Spleen (tissue), 11 donors: ENCODE data around the gene LRRC8B. TPM values are rescaled to one million over a fixed set of nuclear protein-coding genes. Genes with fewer than 3 reads are reported as not detected.

Experiments
- DNase-seq: peaks from one replicate; pipeline ENCODE4 v3.0.0-alpha.2; 2020
- H3K27ac ChIP-seq, 8 donors: fragments of 200-600 bp; sonication (generic) in 7 of 8; 1 replicate in 4 of 8; 2 replicates in 4 of 8; pipeline versions ENCODE4 v1.5.0 to v1.8.0; 2016 to 2021; ENCODE audit warnings: inconsistent platforms in 4 of 8, mild to moderate bottlenecking in 4 of 8, moderate library complexity in 1 of 8
- H3K27me3 ChIP-seq, 7 donors: fragments of 200-600 bp; sonication (generic) in 6 of 7; replicated peaks in 1 of 7; 1 replicate in 4 of 7; 2 replicates in 3 of 7; pipeline versions ENCODE4 v1.5.0 to v1.8.0; 2016 to 2021; ENCODE audit warnings: inconsistent platforms in 3 of 7, mild to moderate bottlenecking in 1 of 7
- H3K36me3 ChIP-seq, 6 donors: fragments of 200-600 bp; sonication (generic) in 5 of 6; 1 replicate in 4 of 6; 2 replicates in 2 of 6; pipeline versions ENCODE4 v1.5.0 to v1.8.0; 2016 to 2021; ENCODE audit warnings: inconsistent platforms in 2 of 6
- H3K4me1 ChIP-seq, 6 donors: fragments of 200-600 bp; sonication (generic) in 5 of 6; 1 replicate in 3 of 6; 2 replicates in 3 of 6; pipeline versions ENCODE4 v1.5.0 to v1.8.0; 2016 to 2021; ENCODE audit warnings: inconsistent platforms in 3 of 6
- H3K4me3 ChIP-seq, 8 donors: fragments of 200-600 bp; sonication (generic) in 7 of 8; 1 replicate in 4 of 8; 2 replicates in 4 of 8; pipeline versions ENCODE4 v1.5.0 to v1.8.0; 2016 to 2021; ENCODE audit warnings: inconsistent platforms in 4 of 8, mild to moderate bottlenecking in 4 of 8, moderate library complexity in 2 of 8
- H3K9me3 ChIP-seq, 8 donors: fragments of 200-600 bp; sonication (generic) in 7 of 8; 1 replicate in 4 of 8; 2 replicates in 4 of 8; pipeline versions ENCODE4 v1.5.0 to v1.8.0; 2016 to 2021; ENCODE audit warnings: inconsistent platforms in 4 of 8
- POLR2A ChIP-seq, 3 donors: fragments of 450-650 bp; IDR thresholded peaks; one replicate each; pipeline ENCODE4 v1.5.1; 2017; ENCODE audit warnings: antibody characterized with exemption in 3 of 3, mild to moderate bottlenecking in 1 of 3
- POLR2AphosphoS5 ChIP-seq, 3 donors: sonication (generic); formaldehyde crosslinking; IDR thresholded peaks; one replicate each; pipeline ENCODE4 v1.5.1; 2017; ENCODE audit warnings: antibody characterized with exemption in 3 of 3
- WGBS, 5 donors: extraction: QIAGEN DNeasy Blood & Tissue Kit in 3 of 5; methylation state at CpG; one replicate each; pipeline versions ENCODE4 v1.1.5 to v1.1.7; 2013 to 2018; 5-methylcytosine and 5-hydroxymethylcytosine counted together
- intact Hi-C: fragments of 100-400 bp; cut with DNase I; formaldehyde crosslinking; loops from one replicate; pipeline ENCODE4 v1.15.0; 2023; ENCODE audit warnings: low total_unique reads
- polyA plus RNA-seq, 3 donors: library from polyadenylated mRNA; stranded (reverse); fragments of 200-250 nt; gene quantifications; one replicate each; pipeline ENCODE4 v1.2.1, GENCODE V29; 2013
- total RNA-seq, 7 donors: library from RNA; depleted of rRNA in 3 of 7; stranded (reverse); fragments of >200 nt in 3 of 7; fragmentation: NEBNext Ultra II Directional in 4 of 7; extraction: Animal tissue kit (Norgen Biotek cat#: 25700) in 4 of 7; gene quantifications; one replicate each; pipeline versions ENCODE4 v1.1.0 to v1.2.1, GENCODE V29; 2016 to 2021
- TF ChIP-seq, protein P1 (sequence below), 11 experiments: fragments of 200-600 bp in 7 of 11; fragments of 450-650 bp in 4 of 11; sonication (generic) in 4 of 11; IDR thresholded peaks in 8 of 11; conservative IDR thresholded peaks in 3 of 11; 1 replicate in 7 of 11; 2 replicates in 4 of 11; pipeline versions ENCODE4 v1.4.0 to v1.8.0; 2016 to 2021; ENCODE audit warnings: antibody characterized with exemption in 11 of 11, inconsistent platforms in 4 of 11, mild to moderate bottlenecking in 1 of 11
- donor health status: healthy with polysubstance abuse.
- donor health status: DM: no; HTN: no; CAD: no; lungs with moderate emphysema.
- donor health status: DM: no; HTN: no; CAD: no.
- donor health status: Bipolar disorder and iron deficiency.
- donor health status: healthy.
- donor health status: DM: no; HTN: no; CAD: no.
- donor health status: DM: yes; HTN: yes; CAD: no.

The LRRC8B gene
- total and polyA plus RNA-seq, 10 donors, result 1.7 to 22.5 (median 13.1) TPM

DNA sequence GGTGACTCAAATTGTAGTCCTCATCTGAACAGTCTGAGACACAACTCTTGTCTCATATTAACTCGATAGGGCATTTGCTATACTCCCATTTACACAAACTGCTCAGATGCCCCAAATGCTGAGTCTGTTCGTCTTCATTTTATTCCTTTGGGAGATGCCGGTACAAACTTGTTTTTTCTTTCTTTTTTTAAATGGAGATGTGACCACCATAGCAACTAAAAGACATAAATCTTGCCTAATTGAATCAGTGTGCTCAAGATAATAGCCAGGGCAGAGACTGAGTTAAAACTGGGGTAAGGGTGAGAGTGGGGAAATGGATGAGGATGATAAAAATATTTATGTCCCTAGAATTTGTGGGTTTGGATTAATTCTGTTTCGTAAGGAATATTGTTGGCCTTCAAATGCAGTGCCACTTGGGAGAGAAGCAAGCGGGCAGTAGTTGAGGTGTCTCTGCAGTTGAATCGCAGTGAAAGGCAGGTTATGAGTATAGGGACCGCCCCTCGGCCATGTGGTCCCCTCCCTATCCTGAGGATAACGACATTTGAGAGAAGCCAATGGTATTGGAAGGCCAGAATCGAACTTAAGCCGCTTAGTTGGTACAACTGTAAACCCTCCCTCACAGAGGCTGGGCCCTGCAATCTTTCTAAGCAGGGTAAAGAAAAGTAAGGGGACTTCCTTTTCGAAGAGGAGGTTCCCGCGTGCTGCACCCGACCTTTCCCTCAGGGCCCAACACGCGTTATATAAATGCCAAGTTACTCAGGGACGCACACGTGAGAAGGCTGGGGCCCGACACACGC, 859 bp upstream of the LRRC8B start:
- intact Hi-C loops, result loop anchor here (10.0 kb wide), 1 partner anchor 71 kb away; no protein-coding TSS in a partner anchor
- H3K27me3 ChIP-seq, result no peaks in the 10 kb centered on the region
- peaks cover 26 to 60% (median 38%) of the 10 kb centered on the region in 6 donors for H3K4me1 ChIP-seq
- H3K4me3 ChIP-seq, result peak overlapping the region; percentile 84 to 99 (median 88)
- H3K27ac ChIP-seq, result peak overlapping the region; percentile 92 to 98 (median 95)
- no peak for DNase-seq
- TF ChIP-seq, protein P1, sequence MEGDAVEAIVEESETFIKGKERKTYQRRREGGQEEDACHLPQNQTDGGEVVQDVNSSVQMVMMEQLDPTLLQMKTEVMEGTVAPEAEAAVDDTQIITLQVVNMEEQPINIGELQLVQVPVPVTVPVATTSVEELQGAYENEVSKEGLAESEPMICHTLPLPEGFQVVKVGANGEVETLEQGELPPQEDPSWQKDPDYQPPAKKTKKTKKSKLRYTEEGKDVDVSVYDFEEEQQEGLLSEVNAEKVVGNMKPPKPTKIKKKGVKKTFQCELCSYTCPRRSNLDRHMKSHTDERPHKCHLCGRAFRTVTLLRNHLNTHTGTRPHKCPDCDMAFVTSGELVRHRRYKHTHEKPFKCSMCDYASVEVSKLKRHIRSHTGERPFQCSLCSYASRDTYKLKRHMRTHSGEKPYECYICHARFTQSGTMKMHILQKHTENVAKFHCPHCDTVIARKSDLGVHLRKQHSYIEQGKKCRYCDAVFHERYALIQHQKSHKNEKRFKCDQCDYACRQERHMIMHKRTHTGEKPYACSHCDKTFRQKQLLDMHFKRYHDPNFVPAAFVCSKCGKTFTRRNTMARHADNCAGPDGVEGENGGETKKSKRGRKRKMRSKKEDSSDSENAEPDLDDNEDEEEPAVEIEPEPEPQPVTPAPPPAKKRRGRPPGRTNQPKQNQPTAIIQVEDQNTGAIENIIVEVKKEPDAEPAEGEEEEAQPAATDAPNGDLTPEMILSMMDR (IDR thresholded peaks at IDR 0.05 in 8 of 11, conservative IDR thresholded peaks at IDR 0.05 in 3 of 11), result no peak
- TF ChIP-seq POLR2A (IDR thresholded peaks at IDR 0.05) (no peak), POLR2AphosphoS5 (IDR thresholded peaks at IDR 0.05) (no peak)
- H3K9me3 ChIP-seq, result no peaks in the 10 kb centered on the region
- WGBS, 5 donors, result 19 to 20% (median 20%) methylated on average over 21 of the region's 21 CpGs
- H3K36me3 ChIP-seq, result no peaks in the 10 kb centered on the region

- WGBS, 5 donors, result 1 to 2% (median 1%) methylated on average over 22 to 35 of the region's 35 CpGs
- Histone ChIP-seq H3K4me1 (peaks cover 26 to 56% (median 36%) of the 10 kb centered on the region in 6 donors), H3K4me3 (peak overlapping the region; percentile 84 to 99 (median 88)), H3K27ac (peak overlapping the region; percentile 92 to 98 (median 95)), H3K36me3 (no peaks in the 10 kb centered on the region), H3K27me3 (no peaks in the 10 kb centered on the region), H3K9me3 (no peaks in the 10 kb centered on the region)
- DNase-seq, result no peak
- intact Hi-C loops, result loop anchor here (10.0 kb wide), 1 partner anchor 69 kb away; no protein-coding TSS in a partner anchor
- TF ChIP-seq, protein P1 (IDR thresholded peaks at IDR 0.05 in 8 of 11, conservative IDR thresholded peaks at IDR 0.05 in 3 of 11), result peak in 1 of 11 experiments; percentile 5
- TF ChIP-seq POLR2AphosphoS5 (IDR thresholded peaks at IDR 0.05), result no peak
These were observed 683 bp downstream of the LRRC8B start for GRCh38 chr1:89525169-89525855.

- WGBS, 5 donors, result 88 to 97% (median 92%) methylated on average over 1 of the region's 1 CpG
- TF ChIP-seq, protein P1 (IDR thresholded peaks at IDR 0.05 in 8 of 11, conservative IDR thresholded peaks at IDR 0.05 in 3 of 11), result no peak
- TF ChIP-seq POLR2AphosphoS5 (IDR thresholded peaks at IDR 0.05) (no peak), POLR2A (IDR thresholded peaks at IDR 0.05) (no peak)
- Histone ChIP-seq H3K9me3 (no peaks in the 10 kb centered on the region), H3K27me3 (no peaks in the 10 kb centered on the region), H3K4me1 (peaks cover 26 to 62% (median 36%) of the 10 kb centered on the region in 6 donors), H3K4me3 (no peak overlapping the region), H3K36me3 (no peaks in the 10 kb centered on the region), H3K27ac (peak overlapping the region in 2 of 8 donors; percentile 3 to 22)
- intact Hi-C loops, result loop anchor here (10.0 kb wide), 1 partner anchor 68 kb away; no protein-coding TSS in a partner anchor
- no peak for DNase-seq
These were observed 2.6 kb downstream of the LRRC8B start for GRCh38 chr1:89527256-89527655.
